ENCODE measurements around the gene PGAM4.
"Not testable (repeated sequence)": the region's sequence is repeated elsewhere in the genome, so short reads cannot be mapped to it uniquely, and the experiment has no call there.

GRCh38 chrX:77919370-77919769 is 50.1 kb downstream of the PGAM4 start:
- TF ChIP-seq, protein P1, sequence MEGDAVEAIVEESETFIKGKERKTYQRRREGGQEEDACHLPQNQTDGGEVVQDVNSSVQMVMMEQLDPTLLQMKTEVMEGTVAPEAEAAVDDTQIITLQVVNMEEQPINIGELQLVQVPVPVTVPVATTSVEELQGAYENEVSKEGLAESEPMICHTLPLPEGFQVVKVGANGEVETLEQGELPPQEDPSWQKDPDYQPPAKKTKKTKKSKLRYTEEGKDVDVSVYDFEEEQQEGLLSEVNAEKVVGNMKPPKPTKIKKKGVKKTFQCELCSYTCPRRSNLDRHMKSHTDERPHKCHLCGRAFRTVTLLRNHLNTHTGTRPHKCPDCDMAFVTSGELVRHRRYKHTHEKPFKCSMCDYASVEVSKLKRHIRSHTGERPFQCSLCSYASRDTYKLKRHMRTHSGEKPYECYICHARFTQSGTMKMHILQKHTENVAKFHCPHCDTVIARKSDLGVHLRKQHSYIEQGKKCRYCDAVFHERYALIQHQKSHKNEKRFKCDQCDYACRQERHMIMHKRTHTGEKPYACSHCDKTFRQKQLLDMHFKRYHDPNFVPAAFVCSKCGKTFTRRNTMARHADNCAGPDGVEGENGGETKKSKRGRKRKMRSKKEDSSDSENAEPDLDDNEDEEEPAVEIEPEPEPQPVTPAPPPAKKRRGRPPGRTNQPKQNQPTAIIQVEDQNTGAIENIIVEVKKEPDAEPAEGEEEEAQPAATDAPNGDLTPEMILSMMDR (IDR thresholded peaks at IDR 0.05; ENCODE audit: low read depth, low read length) = not testable (repeated sequence)
- not testable (repeated sequence) for TF ChIP-seq EZH2phosphoT487 (IDR thresholded peaks at IDR 0.05; ENCODE audit: low read depth)

Data from OCI-LY3 (cell line).